HL-60 (cell line): ENCODE results near the gene LPIN3.

Source experiments
- CTCF ChIP-seq: IDR thresholded peaks from one replicate; pipeline ENCODE4 v1.5.1; 2011; ENCODE audit warnings: low read length, control low read depth, inconsistent platforms; ENCODE audit not compliant: insufficient read depth
- POLR2AphosphoS5 ChIP-seq: IDR thresholded peaks from 2 replicates; pipeline ENCODE4 v1.6.1; 2012; ENCODE audit warnings: low read depth
- SPI1 ChIP-seq: IDR thresholded peaks from 2 replicates; pipeline ENCODE4 v1.6.1; 2012; ENCODE audit warnings: low read depth, mild to moderate bottlenecking, borderline replicate concordance

- TF ChIP-seq POLR2AphosphoS5, result no peak
- TF ChIP-seq CTCF, result no peak
- no peak for TF ChIP-seq SPI1
These were observed 57.8 kb downstream of the LPIN3 start for GRCh38 chr20:41398408-41398807.
